ENCODE data around the gene CEP128. TPM values are rescaled to one million over a fixed set of nuclear protein-coding genes. Genes with fewer than 3 reads are reported as not detected.

CEP128 gene
- polyA plus RNA-seq, 1 donor (not counting 4 experiments of a cell fraction or from before 2014, with no cell fraction given): 2.6 TPM

- no peak for TF ChIP-seq EZH2 (IDR thresholded peaks at IDR 0.05; ENCODE audit: low read length)
- TF ChIP-seq CTCF (optimal IDR thresholded peaks at IDR 0.05 in 1 of 3, IDR thresholded peaks at IDR 0.05 in 1 of 3, conservative IDR thresholded peaks at IDR 0.05 in 1 of 3; ENCODE audit: extremely low read depth in 1 of 3, insufficient read depth in 2 of 3, low read length in 3 of 3): no peak
- dilution Hi-C loops (cut with MboI; ENCODE audit: extremely low pct_ligation_motif_present, low sequenced_read_pairs): no loop called here
- no peak for FAIRE-seq
These were observed 458.2 kb downstream of the CEP128 start for GRCh38 chr14:80483331-80483730.

GRCh38 chr14:80477388-80478160 lies 464.0 kb downstream of the CEP128 start:
- Histone ChIP-seq H3K4me2 (ENCODE audit: control insufficient read depth, extremely low read depth, insufficient read depth, low read depth, low read length) (no peak overlapping the region), H4K20me1 (ENCODE audit: control insufficient read depth, extremely low read depth, insufficient read depth, low read length) (no peaks in the 10 kb centered on the region), H3K9me3 (ENCODE audit: control insufficient read depth, low read depth, low read length) (no peaks in the 10 kb centered on the region), H3K4me3 (ENCODE audit: control insufficient read depth in 2 of 3, extremely low read depth in 1 of 3, insufficient read depth in 2 of 3, low read depth in 1 of 3, low read length in 3 of 3) (no peak overlapping the region), H3K9me1 (ENCODE audit: control insufficient read depth, extremely low read depth, insufficient read depth, low read length) (no peaks in the 10 kb centered on the region), H2AFZ (ENCODE audit: control insufficient read depth, low read length) (no peak overlapping the region), H3K4me1 (ENCODE audit: control insufficient read depth, extremely low read depth, insufficient read depth, low read length) (no peaks in the 10 kb centered on the region), H3K27ac (ENCODE audit: control insufficient read depth, insufficient read depth, low read length) (no peak overlapping the region), H3K79me2 (ENCODE audit: control insufficient read depth, insufficient read depth, low read length) (no peaks in the 10 kb centered on the region), H3K27me3 (ENCODE audit: control insufficient read depth, extremely low read depth, insufficient read depth, low read length) (no peaks in the 10 kb centered on the region), H3K9ac (ENCODE audit: control insufficient read depth, extremely low read depth, insufficient read depth, low read length) (no peak overlapping the region), H3K36me3 (ENCODE audit: control insufficient read depth in 2 of 2, extremely low read depth in 1 of 2, insufficient read depth in 2 of 2, low read length in 2 of 2) (no peaks in the 10 kb centered on the region)
- DNase-seq (ENCODE audit: low read depth, low spot score): no peak
- TF ChIP-seq EZH2 (IDR thresholded peaks at IDR 0.05; ENCODE audit: low read length) (no peak), CTCF (optimal IDR thresholded peaks at IDR 0.05 in 1 of 3, IDR thresholded peaks at IDR 0.05 in 1 of 3, conservative IDR thresholded peaks at IDR 0.05 in 1 of 3; ENCODE audit: extremely low read depth in 1 of 3, insufficient read depth in 2 of 3, low read length in 3 of 3) (no peak)
- dilution Hi-C loops (cut with MboI; ENCODE audit: extremely low pct_ligation_motif_present, low sequenced_read_pairs): no loop called here
- no peak for FAIRE-seq

More at GRCh38 chr14:80483331-80483730, 458.2 kb downstream of the CEP128 start:
- H3K36me3 ChIP-seq (ENCODE audit: control insufficient read depth in 2 of 2, extremely low read depth in 1 of 2, insufficient read depth in 2 of 2, low read length in 2 of 2): no peaks in the 10 kb centered on the region
- H3K9ac ChIP-seq (ENCODE audit: control insufficient read depth, extremely low read depth, insufficient read depth, low read length): no peak overlapping the region
- no peaks in the 10 kb centered on the region for H3K4me1 ChIP-seq (ENCODE audit: control insufficient read depth, extremely low read depth, insufficient read depth, low read length)
- H3K9me3 ChIP-seq (ENCODE audit: control insufficient read depth, low read depth, low read length): no peaks in the 10 kb centered on the region
- no peaks in the 10 kb centered on the region for H3K9me1 ChIP-seq (ENCODE audit: control insufficient read depth, extremely low read depth, insufficient read depth, low read length)
- H3K27me3 ChIP-seq (ENCODE audit: control insufficient read depth, extremely low read depth, insufficient read depth, low read length): no peaks in the 10 kb centered on the region
- H4K20me1 ChIP-seq (ENCODE audit: control insufficient read depth, extremely low read depth, insufficient read depth, low read length): no peaks in the 10 kb centered on the region
- no peak overlapping the region for H3K4me2 ChIP-seq (ENCODE audit: control insufficient read depth, extremely low read depth, insufficient read depth, low read depth, low read length)
- no peak for DNase-seq (ENCODE audit: low read depth, low spot score)
- H3K79me2 ChIP-seq (ENCODE audit: control insufficient read depth, insufficient read depth, low read length): no peaks in the 10 kb centered on the region
- no peak overlapping the region for H3K27ac ChIP-seq (ENCODE audit: control insufficient read depth, insufficient read depth, low read length)
- H3K4me3 ChIP-seq (ENCODE audit: control insufficient read depth in 2 of 3, extremely low read depth in 1 of 3, insufficient read depth in 2 of 3, low read depth in 1 of 3, low read length in 3 of 3): no peak overlapping the region
- no peak overlapping the region for H2AFZ ChIP-seq (ENCODE audit: control insufficient read depth, low read length)
